DMS 273 treated with DMSO at 0.1 percent for 48 hours (cell line): ENCODE data around the gene YEATS4.

ENCODE experiments used
- DNase-seq: peaks from one replicate; lab custom pipeline; 2025; lab: John Stamatoyannopoulos, UW

YEATS4 gene

GRCh38 chr12:69392179-69392928 is 32.8 kb downstream of the YEATS4 start:
- no peak for DNase-seq

GRCh38 chr12:69396041-69396440 is 36.5 kb downstream of the YEATS4 start:
- DNase-seq, result no peak

GRCh38 chr12:69396963-69397362 is 37.4 kb downstream of the YEATS4 start:
- DNase-seq, result no peak

- DNase-seq, result no peak
These were observed 38.4 kb downstream of the YEATS4 start for GRCh38 chr12:69397978-69398377.

- no peak for DNase-seq
These were observed 42.4 kb downstream of the YEATS4 start for GRCh38 chr12:69401940-69402339.

- no peak for DNase-seq
These were observed 45.5 kb downstream of the YEATS4 start for GRCh38 chr12:69404851-69405565.

GRCh38 chr12:69405566-69405865 is 46.0 kb downstream of the YEATS4 start:
- DNase-seq, result no peak

- no peak for DNase-seq
These were observed 46.7 kb downstream of the YEATS4 start for GRCh38 chr12:69406217-69406616.

- no peak for DNase-seq
These were observed 51.0 kb downstream of the YEATS4 start for GRCh38 chr12:69410571-69410970.

- DNase-seq, result no peak
These were observed 53.1 kb downstream of the YEATS4 start for GRCh38 chr12:69412655-69413054.

- DNase-seq, result no peak
These were observed 56.1 kb downstream of the YEATS4 start for GRCh38 chr12:69415471-69416275.

- DNase-seq, result no peak
These were observed 57.7 kb downstream of the YEATS4 start for GRCh38 chr12:69417231-69417630.

GRCh38 chr12:69417741-69418167 is 58.2 kb downstream of the YEATS4 start:
- no peak for DNase-seq

GRCh38 chr12:69419701-69420100 is 60.2 kb downstream of the YEATS4 start:
- no peak for DNase-seq

GRCh38 chr12:69421548-69421947 is 62.0 kb downstream of the YEATS4 start:
- DNase-seq, result no peak

- no peak for DNase-seq
These were observed 63.7 kb downstream of the YEATS4 start for GRCh38 chr12:69423037-69423905.

GRCh38 chr12:69425417-69425816 is 65.9 kb downstream of the YEATS4 start:
- DNase-seq, result no peak

- no peak for DNase-seq
These were observed 69.0 kb downstream of the YEATS4 start for GRCh38 chr12:69428351-69429073.

GRCh38 chr12:69430942-69431590 is 71.5 kb downstream of the YEATS4 start:
- DNase-seq, result no peak

- DNase-seq, result no peak
These were observed 72.2 kb downstream of the YEATS4 start for GRCh38 chr12:69431591-69432222.
